ENCODE results near the gene PRKAA1. TPM values are rescaled to one million over a fixed set of nuclear protein-coding genes. Genes with fewer than 3 reads are reported as not detected.
"Not testable (repeated sequence)": the region's sequence is repeated elsewhere in the genome, so short reads cannot be mapped to it uniquely, and the experiment has no call there.

PRKAA1 gene
- total and polyA plus RNA-seq, 12 donors: 19.5 to 100 (median 59.1) TPM

GRCh38 chr5:40828021-40828631, 30.0 kb upstream of the PRKAA1 start:
- peaks cover 0 to 73% of the 10 kb centered on the region in 2 donors for H3K36me3 ChIP-seq (replicated peaks in 1 of 2)
- WGBS, 4 donors: 91 to 94% (median 92%) methylated on average over 3 of the region's 3 CpGs

GRCh38 chr5:40827188-40827977, 29.2 kb upstream of the PRKAA1 start:
- H3K27me3 ChIP-seq: no peaks in the 10 kb centered on the region
- peaks cover 0 to 66% of the 10 kb centered on the region in 2 donors for H3K36me3 ChIP-seq (replicated peaks in 1 of 2)
- H3K27ac ChIP-seq: no peak overlapping the region
- H3K4me3 ChIP-seq: no peak overlapping the region
- peaks cover 0 to 5% of the 10 kb centered on the region in 2 donors for H3K4me1 ChIP-seq (replicated peaks in 1 of 2)
- intact Hi-C loops (cut with DNase I): no loop called here
- DNase-seq: no peak
- no peaks in the 10 kb centered on the region for H3K9me3 ChIP-seq (replicated peaks in 1 of 3)
- WGBS, 4 donors: 86 to 91% (median 88%) methylated on average over 14 of the region's 14 CpGs
- TF ChIP-seq POLR2A (IDR thresholded peaks at IDR 0.05) (no peak), CTCF (IDR thresholded peaks at IDR 0.05) (no peak)

More at GRCh38 chr5:40828021-40828631, 30.0 kb upstream of the PRKAA1 start:
- no peaks in the 10 kb centered on the region for H3K27me3 ChIP-seq
- intact Hi-C loops (cut with DNase I): no loop called here
- no peaks in the 10 kb centered on the region for H3K9me3 ChIP-seq (replicated peaks in 1 of 3)
- peaks cover 3 to 13% of the 10 kb centered on the region in 2 donors for H3K4me1 ChIP-seq (replicated peaks in 1 of 2)
- TF ChIP-seq POLR2A (IDR thresholded peaks at IDR 0.05): no peak
- TF ChIP-seq CTCF (IDR thresholded peaks at IDR 0.05): no peak
- H3K4me3 ChIP-seq: no peak overlapping the region
- DNase-seq: no peak
- H3K27ac ChIP-seq: no peak overlapping the region

DNA sequence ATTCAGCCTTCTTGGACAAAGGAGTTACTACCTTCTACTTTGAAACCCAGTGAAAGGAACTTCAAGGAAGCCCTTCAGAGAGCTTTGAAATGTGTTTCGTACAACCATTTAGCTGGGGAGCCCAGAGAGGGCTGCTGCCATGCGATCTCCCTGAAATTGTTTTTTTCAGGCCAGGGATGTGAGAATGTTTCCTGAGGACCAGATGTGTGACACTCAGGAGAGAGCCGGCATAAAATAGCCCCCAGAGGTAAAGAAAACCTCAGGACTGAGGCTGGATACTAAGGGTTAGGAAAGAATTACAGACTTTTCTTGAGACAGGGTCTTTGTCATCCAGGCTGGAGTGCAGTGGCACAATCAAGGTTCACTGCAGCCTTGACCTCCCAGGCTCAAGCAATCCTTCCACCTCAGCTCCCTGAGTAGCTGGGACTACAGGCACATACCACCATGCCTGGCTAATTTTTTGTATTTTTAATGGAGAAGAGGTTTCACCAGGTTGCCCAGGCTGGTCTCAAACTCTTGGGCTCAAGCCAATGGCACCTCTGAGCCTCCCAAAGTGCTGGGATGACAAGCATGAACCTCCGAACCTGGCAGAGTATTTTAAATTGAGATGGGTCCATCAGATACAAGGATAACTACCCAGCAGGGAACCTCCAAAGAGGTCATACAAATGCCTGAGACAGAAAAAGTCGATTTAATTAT, 28.5 kb upstream of the PRKAA1 start:
- Histone ChIP-seq H3K27me3 (no peaks in the 10 kb centered on the region), H3K9me3 (replicated peaks in 1 of 3) (no peaks in the 10 kb centered on the region), H3K4me3 (no peak overlapping the region), H3K36me3 (replicated peaks in 1 of 2) (peaks cover 0 to 59% of the 10 kb centered on the region in 2 donors), H3K4me1 (replicated peaks in 1 of 2) (no peaks in the 10 kb centered on the region), H3K27ac (no peak overlapping the region)
- intact Hi-C loops (cut with DNase I): no loop called here
- TF ChIP-seq POLR2A (IDR thresholded peaks at IDR 0.05) (no peak), CTCF (IDR thresholded peaks at IDR 0.05) (no peak)
- DNase-seq: no peak
- 86 to 91% (median 90%) methylated on average over 5 of the region's 5 CpGs for WGBS, 4 donors

- H3K4me3 ChIP-seq; H3K4me1 ChIP-seq (replicated peaks in 1 of 2); H3K27ac ChIP-seq; H3K27me3 ChIP-seq; DNase-seq; intact Hi-C loops (cut with DNase I); H3K9me3 ChIP-seq (replicated peaks in 1 of 3): not testable (repeated sequence)
- 94 to 95% (median 95%) methylated on average over 11 of the region's 11 CpGs for WGBS, 4 donors
- H3K36me3 ChIP-seq (replicated peaks in 1 of 2): peaks cover 0 to 48% of the 10 kb centered on the region in 2 donors
Observed at GRCh38 chr5:40825461-40826043, 27.4 kb upstream of the PRKAA1 start.
